A172 (cell line): Measurements from ENCODE around the gene UBD. TPM values are rescaled to one million over a fixed set of nuclear protein-coding genes. Genes with fewer than 3 reads are reported as not detected.

ENCODE experiments used
- DNase-seq: peaks from one replicate; pipeline ENCODE4 v3.0.0-alpha.2; 2015; ENCODE audit warnings: low spot score
- total RNA-seq: library from RNA; depleted of rRNA; stranded (reverse); fragments of >200 nt; shearing (Covaris generic); gene quantifications from 2 replicates; pipeline ENCODE4 v1.2.3, GENCODE V29; 2014; rRNA removed

The UBD gene
- not detected in 2 replicates for total RNA-seq

DNA sequence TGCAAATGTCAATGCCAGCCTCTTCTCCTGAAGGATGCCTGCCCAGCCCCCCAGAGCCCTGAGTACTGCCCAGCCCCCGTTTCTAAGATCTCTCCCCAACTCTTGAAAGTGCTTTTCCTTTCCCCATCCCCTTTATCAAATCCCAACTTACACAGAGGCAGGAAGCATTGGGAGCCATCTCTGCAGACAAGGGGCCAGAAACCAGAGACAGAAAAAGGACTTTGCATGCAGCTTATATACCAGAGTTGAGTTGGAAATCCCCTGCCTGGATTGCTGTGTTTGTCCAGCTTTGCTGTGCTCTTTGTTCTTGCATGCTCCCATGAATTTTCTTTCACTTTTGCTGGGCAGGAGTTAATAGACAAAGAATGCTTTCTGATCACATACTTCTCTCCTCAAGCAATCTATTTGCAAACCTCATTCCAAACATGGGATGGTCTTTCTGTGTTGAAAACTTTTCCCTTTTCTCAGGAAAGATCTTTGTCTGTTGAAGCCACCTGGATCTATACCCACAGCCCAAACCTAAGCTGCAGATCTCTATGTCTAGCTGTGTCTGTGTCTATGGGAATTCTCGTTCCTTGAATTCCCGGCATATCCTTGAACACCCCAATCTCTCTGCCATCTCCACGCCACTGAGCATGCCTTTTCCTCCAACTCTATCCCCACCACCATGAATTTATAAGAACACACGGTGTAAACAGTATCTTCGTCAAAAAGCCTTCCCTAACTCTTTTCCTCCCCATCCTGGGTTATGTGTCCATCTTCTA is at the start of gene UBD:
UBD (minus strand) TSS at position 209 of the 764 bp plus-strand sequence; CDS start at position 178, 31 bp downstream.
- no peak for DNase-seq

DNA sequence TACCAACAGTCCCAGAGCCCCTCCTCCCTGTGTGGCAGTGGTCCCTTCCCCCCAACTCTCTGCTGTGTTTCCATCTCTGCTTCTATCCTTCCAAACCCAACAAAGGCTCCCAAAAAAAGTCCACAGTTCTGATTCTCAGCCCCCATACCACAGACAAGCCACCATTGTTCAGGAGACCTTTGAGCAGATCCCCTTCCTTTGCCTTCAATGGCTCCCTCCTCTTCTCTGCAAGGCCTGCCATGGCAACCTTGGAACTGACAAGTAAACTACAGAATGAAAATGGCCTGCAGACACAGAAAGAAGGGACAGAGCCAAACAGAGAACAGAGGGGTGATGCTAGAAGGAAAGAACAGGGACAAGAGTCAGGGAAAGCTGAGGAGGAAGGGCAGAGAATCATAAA is 48.6 kb upstream of the UBD start:
- no peak for DNase-seq

DNA sequence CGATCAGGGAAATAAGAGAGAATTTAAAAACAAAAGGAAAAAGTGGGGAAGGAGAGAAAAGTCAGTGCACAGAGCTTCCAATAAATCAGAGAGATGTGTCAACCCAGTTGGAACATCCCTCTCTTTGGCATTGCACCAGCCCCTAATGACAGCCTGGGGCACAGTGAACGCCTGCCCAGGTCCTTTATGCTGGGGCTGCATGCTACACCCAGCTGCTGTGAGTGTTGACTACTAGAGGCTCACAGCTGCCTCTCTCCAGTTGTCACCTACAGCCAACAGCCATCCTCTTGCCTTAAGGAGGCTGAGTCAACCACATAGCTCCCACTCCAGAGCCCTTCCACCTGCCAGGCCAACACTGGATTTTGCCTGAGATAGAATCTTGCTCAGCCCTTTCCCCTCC is 44.4 kb upstream of the UBD start:
- no peak for DNase-seq

DNA sequence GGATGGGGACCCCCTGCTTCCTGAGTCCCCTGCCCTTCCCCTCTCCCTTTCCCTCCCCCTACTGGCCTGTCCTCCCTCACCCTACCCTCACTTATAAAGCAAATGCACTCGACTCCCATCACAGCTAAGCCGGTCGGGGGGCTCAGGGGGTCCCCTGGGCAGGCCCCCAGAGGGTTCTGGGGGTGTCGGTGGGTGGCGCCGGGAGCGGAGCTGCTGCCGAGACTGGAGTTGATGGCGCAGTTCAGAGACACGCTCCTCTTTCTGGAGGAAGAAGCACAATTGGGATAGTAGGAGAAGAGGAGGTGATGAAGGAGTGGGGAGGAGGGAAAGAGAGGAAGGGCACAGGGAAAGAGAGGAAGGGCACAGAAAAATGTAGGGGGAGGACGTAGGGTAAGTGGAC is 43.9 kb upstream of the UBD start:
- DNase-seq: no peak

DNA sequence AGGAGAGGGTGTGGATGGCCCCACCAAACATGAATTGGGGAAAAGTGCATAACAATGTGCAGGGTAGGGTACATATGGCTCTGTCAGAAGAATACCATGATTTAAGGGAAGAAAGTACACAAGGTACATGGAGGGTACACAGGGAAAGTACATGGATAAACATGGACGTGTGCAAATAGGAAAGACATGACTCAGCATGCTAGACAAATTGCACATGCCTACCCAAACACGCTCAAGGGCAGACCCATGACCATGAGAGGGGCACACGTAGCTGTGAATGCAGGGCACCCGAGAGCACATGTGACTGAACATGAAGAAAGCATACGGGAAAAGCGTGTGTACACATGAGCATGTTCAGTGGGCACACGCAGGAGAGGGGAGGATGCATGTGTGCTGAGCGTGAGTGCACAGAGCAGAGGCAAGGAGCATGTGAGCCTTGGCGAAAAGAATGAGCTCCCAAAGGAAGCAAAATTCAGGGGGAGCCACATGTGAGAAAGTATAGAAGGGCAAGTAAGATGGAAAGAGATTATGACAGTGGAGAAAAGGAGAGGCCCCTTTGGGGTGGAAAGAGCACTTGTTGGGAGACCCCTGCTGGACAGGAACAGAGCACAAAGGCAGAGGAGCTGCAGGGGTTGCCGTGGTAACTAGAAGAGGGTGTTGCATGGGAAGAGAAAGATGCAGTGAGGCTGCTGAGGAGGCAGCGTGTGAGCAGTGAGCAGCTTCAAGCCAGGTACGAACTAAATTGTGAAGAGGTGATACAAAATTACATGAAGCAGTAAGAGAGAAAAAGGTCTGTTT is 43.2 kb upstream of the UBD start:
- peak; percentile 17 for DNase-seq

DNA sequence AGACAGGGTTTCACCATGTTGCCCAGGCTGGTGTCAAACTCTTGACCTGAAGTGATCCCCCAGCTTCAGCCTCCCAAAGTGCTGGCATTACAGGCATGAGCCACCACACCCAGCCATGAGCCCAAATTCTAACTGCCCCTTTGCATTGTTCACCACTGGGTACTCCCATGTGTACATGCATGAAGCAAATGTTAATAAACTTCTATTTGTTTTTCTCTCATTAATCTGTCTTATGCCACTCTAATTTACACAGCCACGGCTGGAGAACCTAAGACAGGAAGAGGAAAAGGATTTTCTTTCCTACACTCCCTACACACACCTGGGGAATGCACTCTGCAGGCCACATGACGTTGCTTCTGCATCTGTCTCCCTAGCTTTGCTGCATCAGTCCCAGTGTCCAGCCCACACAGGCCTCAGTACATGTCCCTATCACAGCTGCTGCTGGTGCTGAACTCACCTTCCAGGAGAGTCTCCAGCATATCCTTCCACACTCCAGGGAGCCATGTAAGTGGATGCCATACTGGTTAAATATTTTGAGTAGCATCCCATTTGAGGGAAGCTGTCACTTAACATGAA is 38.7 kb upstream of the UBD start:
- DNase-seq: no peak

DNA sequence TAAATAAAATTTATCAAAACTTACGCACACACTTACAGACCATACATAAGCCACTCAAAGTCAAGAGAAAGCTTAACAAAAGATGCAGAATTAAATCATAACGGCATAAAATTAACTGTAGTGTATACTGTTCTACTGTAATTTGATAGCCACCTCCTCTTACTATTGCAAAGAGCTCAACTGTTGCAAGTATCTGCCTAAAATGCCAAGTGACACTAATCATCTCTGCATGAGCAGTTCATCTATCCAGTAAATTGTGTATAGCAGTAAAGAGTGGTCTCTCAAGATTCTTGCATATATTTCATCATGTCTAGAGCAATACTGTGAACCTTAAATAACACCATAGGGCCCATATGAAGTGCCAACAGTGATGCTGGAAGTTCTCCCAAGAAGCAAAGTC is 37.7 kb upstream of the UBD start:
- no peak for DNase-seq

DNA sequence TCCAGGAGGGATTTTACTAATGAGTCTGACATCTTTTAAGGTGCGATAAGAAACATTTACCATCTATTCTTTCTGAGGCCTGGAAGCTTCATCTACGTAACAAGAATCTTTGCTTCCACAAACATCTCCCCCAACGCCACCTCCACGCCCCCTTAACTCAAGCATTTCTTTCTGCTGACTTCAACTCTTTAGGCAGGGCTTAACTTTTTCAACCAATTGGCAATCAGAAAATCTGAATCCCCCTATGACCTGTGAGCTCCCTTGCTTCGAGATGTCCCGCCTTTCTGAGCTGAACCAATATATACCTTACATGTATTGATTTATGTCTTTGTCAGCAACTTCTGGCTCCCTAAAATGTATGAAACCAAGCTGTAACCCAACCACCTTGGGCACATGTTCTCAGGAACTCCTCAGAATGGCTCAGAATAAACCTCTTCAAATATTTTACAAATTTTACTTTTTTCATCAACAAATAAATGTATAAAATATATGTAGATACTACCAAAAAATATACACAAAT is 36.9 kb upstream of the UBD start:
- no peak for DNase-seq

DNA sequence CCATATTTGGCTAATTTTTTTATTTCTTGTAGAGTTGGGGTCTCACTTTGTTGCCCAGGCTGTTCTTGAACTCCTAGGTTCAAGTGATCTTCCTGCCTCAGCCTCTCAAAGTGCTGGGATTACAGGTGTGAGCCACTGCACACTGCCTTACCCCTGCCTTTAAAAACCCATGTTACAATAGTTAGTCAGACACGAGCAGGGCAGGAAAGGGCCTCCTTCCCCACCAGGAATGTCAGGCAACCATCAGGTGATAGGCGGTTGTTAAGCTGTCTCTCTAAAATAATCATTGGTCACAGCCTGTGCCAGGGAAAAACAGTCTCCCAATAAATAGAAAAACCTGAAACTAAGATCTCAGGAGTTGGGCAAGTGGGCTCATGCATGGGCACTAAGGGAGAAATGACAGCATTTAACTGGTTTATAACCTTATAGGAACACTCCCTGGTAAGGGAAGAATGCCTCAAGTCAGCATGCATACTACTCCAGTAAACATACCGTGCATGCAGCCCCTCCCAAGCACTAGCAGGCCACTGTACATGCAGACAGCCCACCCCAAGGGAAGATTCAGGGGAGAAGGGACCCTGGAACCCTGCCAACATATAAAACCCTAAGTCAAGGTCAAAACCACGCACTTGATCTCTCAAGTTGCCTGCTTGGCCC is 33.8 kb upstream of the UBD start:
- no peak for DNase-seq

DNA sequence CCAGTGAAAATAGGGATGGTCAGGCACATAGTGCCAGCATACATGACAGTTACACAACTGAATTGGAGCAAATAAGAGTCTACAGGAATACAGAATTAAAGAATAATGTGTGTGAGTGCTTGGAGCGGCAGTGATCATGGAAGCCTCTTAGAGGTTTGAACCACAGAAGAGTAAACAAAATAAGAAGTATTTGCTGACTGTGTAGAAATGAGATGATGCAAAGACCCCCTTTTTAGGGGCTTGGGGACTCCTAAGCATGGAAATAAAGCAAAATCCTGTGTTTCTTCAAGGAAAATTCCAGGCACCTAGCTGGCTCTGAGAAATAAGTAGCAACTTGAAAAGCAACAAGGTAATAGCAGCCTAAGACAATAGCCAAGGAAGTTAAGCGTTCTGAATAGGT is 32.1 kb upstream of the UBD start:
- DNase-seq: no peak

DNA sequence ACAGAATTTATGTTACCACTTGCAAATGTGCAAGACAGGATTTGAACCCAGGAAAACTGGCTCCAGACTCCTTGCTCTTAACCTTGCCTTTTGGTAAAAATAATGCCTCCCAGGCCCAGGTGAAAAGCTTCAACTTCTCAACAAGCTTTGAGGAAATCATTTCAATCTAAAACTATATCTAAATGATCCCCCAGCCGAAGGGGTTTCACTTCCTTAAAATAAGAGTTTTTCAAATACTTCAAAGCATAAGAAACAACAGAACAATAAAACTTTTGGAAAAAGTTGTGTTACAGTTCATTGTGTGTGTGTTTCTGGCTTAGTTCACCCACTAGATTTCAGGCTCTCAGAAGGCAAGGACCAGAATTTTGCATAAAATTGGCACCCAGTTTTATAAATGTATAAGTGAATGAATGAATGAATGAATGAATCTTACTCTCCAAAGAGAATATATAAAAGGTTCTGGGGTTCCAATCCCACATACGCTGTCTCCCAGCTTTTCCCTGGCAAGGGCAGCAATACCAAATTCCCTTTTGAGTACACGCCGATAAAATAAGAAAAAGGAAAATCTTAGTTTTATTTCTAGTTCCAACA is 30.8 kb upstream of the UBD start:
- DNase-seq: no peak

DNA sequence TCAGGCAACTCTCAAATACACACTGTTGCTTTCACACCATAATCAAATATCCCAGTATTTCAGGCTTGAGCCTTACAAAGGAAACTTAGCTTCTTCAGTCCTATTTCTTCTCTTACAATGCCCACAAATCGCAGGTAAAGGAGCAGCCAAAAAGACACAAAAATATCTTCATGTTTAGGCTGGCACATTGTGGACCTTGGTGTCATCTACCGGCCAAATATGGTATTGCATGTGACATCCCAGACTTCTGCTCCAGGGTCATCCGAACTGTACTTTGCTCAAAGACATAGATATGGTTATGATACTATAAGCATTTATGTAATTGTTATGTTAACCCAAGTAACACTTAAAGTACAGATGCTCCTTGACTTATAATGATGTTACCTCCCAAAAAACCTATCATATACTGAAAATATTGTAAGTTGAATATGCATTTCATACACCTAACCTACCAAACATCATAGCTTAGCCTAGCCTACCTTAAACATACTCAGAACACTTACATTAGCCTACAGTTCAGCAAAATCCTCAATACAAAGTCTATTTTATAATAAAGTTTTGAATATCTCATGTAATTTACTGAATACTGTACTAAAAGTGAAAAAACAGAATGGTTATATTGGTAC is 30.0 kb upstream of the UBD start:
- peak; percentile 38 for DNase-seq

DNA sequence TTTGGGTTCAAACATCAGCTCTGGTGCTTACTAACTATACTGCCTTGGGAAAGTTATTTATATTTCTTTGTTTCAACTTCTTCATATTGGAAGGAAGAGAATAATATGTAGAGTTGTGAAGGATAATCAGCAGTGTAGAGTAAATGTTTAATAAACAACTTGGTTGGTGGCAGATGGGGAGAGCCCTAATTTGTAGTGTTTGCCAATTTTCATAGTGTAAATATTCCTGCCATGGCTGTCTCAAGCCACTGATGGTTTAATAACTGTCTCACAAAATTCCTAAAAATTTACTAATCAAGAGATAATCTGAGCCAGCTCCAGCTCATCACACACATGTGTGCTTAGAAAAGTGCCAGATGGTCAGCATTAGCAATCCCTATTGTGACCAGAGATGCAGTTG is 25.3 kb upstream of the UBD start, which contains the start of gene OR2H2:
OR2H2 (plus strand) TSS at position 301 of the 400 bp plus-strand sequence. CDS start 2,824 bp downstream, outside the sequence.
- DNase-seq: no peak

DNA sequence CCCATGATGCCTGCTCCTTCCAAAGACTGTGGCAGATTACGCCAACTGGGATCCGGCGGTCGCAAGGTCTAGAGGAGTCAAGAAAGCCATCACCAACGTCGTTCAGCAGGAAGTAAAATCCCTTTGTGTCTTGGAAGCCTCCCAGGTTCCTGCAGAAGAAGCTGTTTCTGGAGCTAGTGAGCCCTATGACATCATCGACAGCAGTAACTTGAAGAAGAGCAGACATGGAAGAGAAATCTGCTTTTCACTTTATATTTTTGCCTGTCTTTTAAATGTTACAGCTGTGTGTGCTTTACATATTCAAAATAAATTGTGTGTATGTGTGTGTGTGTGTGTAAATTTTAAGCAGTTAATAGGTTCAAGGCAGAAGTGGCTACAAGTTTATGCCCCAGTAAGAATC is 18.0 kb upstream of the UBD start:
- DNase-seq: no peak

DNA sequence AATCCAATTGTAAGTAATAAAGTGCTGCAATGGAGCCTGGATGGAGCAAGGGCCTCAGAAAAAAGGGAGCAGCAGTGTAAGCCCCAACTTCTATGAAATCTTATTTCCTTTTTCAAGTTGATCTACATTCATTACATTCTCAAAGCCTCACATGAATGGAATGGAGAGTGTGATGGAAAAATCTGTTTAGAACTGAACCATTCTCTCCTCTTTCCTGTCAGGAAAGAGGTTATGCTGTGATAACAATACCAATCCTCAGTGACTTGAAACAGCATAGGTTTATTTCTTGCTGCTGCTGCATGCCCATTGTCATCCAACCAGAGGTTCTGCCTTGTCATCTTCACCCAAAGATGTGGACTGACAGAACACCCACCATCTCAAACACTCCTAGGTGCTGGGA is 16.5 kb upstream of the UBD start:
- no peak for DNase-seq

DNA sequence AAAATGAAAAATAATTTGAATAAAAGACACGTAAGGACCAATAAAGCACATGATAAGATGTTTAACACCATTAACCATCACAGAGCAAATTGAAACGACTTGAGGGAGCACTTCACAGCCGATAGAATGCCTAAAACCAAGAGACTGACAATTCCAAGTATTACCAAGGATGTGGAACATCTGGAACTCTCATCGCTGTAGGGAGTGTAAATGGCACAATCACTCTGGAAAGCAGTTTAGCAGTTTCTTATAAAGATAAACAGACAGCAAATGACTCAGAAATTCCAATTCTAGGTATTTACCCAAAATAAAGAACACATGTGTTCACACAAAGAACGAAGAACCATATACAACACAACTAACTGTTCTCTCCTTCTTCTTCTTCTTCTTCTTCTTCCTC is 8.5 kb upstream of the UBD start:
- DNase-seq: no peak

DNA sequence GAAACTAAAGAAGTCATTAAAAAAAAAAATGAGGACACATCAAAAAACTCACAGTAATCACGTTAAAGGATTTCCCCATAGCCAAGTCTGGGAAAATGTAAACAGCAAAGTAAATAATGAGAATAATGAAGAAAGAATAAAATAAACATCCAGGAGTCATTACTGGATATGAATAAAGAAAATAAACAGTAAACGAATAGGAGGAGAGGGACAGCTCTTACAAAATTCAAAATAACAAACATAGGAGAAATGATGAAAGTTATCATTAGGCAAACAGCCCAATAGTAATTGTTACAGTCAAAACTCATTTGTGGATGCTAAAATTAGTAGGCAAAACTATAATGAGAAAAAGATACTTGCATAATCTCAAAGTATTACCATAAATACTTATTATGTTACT is 8.0 kb upstream of the UBD start:
- DNase-seq: no peak

DNA sequence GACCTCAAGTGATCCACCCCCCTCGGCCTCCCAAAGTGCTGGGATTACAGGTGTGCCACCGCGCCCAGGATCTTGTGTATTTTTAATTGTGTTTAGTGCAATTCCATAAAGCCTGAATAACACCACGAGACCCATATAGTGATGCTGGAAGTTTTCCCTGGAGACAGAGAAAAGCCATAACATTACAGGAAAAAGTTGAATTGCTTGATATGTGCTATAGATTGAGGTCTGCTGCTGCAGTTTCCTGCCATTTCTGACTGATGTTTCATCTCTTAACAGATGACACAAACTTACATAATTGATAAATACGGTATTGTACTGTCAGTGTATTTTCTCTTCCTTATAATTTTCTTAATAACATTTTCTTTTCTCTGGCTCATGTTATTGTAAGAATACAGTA is 7.3 kb upstream of the UBD start:
- DNase-seq: no peak

DNA sequence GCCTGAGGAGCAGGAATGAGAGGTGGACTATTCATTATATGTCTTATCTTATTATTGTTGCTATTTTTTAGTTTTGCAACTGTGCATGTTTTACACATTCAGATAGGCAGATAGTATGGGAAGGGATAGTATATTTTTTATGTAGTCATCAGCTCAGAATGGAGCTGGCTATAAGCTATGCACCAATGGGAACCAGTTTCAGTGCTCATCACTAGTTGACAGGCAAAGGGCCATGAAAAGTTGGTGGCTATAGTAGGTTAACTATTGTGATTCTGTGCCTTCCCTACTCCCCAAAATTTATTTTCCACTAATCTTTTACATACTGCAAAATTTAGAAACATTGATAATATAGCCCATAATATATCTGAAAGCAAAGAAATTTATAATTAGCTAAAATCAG is 5.3 kb upstream of the UBD start:
- DNase-seq: peak; percentile 4

DNA sequence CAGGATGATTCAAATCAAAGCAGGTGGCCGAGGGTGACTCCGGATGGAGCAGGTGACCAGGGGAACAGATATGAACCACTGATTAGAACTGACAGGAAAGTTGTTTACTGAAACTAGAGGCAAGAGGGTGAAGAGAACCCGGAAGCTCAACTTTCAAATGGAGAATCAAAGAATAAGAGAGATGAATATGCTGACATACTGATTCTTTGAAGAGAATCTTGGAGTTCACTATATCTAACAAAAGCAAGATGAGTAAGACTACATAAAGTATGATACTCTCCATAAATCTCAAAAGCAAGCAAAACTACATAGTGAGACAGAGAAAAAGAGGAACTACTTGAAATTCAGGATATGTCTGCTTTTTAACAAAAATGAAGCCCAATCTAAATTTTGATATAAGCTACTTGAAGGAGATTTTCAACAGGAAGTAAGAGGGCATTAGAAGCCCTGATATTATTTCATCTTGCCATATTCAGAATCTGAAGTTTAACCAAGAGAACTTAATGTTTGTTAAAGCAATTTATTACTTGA is 4.0 kb upstream of the UBD start:
- no peak for DNase-seq
